Neural cell (in vitro differentiated cells): ENCODE data around the gene PVALB. TPM values are rescaled to one million over a fixed set of nuclear protein-coding genes. Genes with fewer than 3 reads are reported as not detected.

Source experiments
- H2AFZ ChIP-seq: fragments of 200-600, 300-800 bp; sonication (generic), shearing (Covaris generic); 2 replicates; pipeline ENCODE4 v1.6.0; 2014; ENCODE audit warnings: low read depth, mild to moderate bottlenecking, antibody characterized with exemption, low read length, moderate library complexity
- H3F3A ChIP-seq: fragments of 200-600 bp; shearing (Covaris generic); 2 replicates; pipeline ENCODE4 v1.6.1; 2016; ENCODE audit warnings: mild to moderate bottlenecking, moderate library complexity, mixed read lengths, antibody characterized with exemption, low read length; ENCODE audit not compliant: insufficient read depth, poor library complexity, severe bottlenecking
- H3K27ac ChIP-seq: fragments of 200-600, 300-800 bp; sonication (generic), shearing (Covaris generic); 2 replicates; pipeline ENCODE4 v1.5.1; 2014; ENCODE audit warnings: mild to moderate bottlenecking, low read length, moderate library complexity
- H3K27me3 ChIP-seq: fragments of 300-800, 200-600 bp; sonication (generic), shearing (Covaris generic); 2 replicates; pipeline ENCODE4 v1.6.0; 2014; ENCODE audit warnings: mild to moderate bottlenecking, low read depth, low read length, moderate library complexity; ENCODE audit not compliant: insufficient read depth
- H3K36me3 ChIP-seq: fragments of 300-800, 200-600 bp; sonication (generic), shearing (Covaris generic); 2 replicates; pipeline ENCODE4 v1.5.1; 2014; ENCODE audit warnings: mild to moderate bottlenecking, antibody characterized with exemption, low read length, moderate library complexity; ENCODE audit not compliant: insufficient read depth
- H3K4me2 ChIP-seq: fragments of 300-800, 200-600 bp; sonication (generic), shearing (Covaris generic); 2 replicates; pipeline ENCODE4 v1.6.0; 2014; ENCODE audit warnings: mild to moderate bottlenecking, low read length
- H3K4me3 ChIP-seq: fragments of 300-800, 200-600 bp; sonication (generic), shearing (Covaris generic); 2 replicates; pipeline ENCODE4 v1.5.1; 2014; ENCODE audit warnings: mild to moderate bottlenecking, low read length, moderate library complexity
- H3K79me2 ChIP-seq: fragments of 200-600 bp; shearing (Covaris generic); replicated peaks from 2 replicates; pipeline ENCODE4 v1.6.0; 2014; ENCODE audit warnings: mild to moderate bottlenecking, low read length, moderate library complexity; ENCODE audit not compliant: insufficient read depth
- H3K9ac ChIP-seq: fragments of 300-800, 200-600 bp; sonication (generic), shearing (Covaris generic); 2 replicates; pipeline ENCODE4 v1.6.1; 2016; ENCODE audit warnings: mild to moderate bottlenecking, low read length, mixed read lengths
- H3K9me2 ChIP-seq: fragments of 200-600 bp; shearing (Covaris generic); 2 replicates; pipeline ENCODE4 v1.6.1; 2016; ENCODE audit warnings: mild to moderate bottlenecking, low read length, mixed read lengths; ENCODE audit not compliant: insufficient read depth
- H3K9me3 ChIP-seq: fragments of 200-600, 300-800 bp; sonication (generic), shearing (Covaris generic); 2 replicates; pipeline ENCODE4 v1.6.1; 2016; ENCODE audit warnings: mild to moderate bottlenecking, mixed run types, low read length, moderate library complexity, mixed read lengths
- H4K20me1 ChIP-seq: fragments of 200-600 bp; shearing (Covaris generic); 2 replicates; pipeline ENCODE4 v1.6.1; 2016; ENCODE audit warnings: mild to moderate bottlenecking, mixed run types; ENCODE audit not compliant: insufficient read depth
- CTCF ChIP-seq: fragments of 450-650 bp; IDR thresholded peaks from 2 replicates; pipeline ENCODE4 v1.5.1; 2014; ENCODE audit warnings: antibody characterized with exemption, mild to moderate bottlenecking, moderate library complexity; ENCODE audit not compliant: poor library complexity, severe bottlenecking
- EP300 ChIP-seq: fragments of 450-650 bp; conservative IDR thresholded peaks from 2 replicates; pipeline ENCODE4 v1.6.1; 2014; ENCODE audit warnings: antibody characterized with exemption, mild to moderate bottlenecking, moderate library complexity; ENCODE audit not compliant: poor library complexity, severe bottlenecking
- EZH2 ChIP-seq: fragments of 200-600, 300-800 bp; shearing (Covaris generic), sonication (generic); IDR thresholded peaks from 2 replicates; pipeline ENCODE4 v1.6.1; 2014; ENCODE audit warnings: antibody characterized with exemption, low read length, borderline replicate concordance, mild to moderate bottlenecking; ENCODE audit not compliant: insufficient read depth, poor library complexity, severe bottlenecking
- MXI1 ChIP-seq: fragments of 450-650 bp; conservative IDR thresholded peaks from 2 replicates; pipeline ENCODE4 v1.6.1; 2014; ENCODE audit warnings: antibody characterized with exemption, mild to moderate bottlenecking; ENCODE audit not compliant: poor library complexity, severe bottlenecking
- POLR2AphosphoS5 ChIP-seq: IDR thresholded peaks from 2 replicates; pipeline ENCODE4 v1.6.1; 2012
- RAD21 ChIP-seq: fragments of 450-650 bp; conservative IDR thresholded peaks from 2 replicates; pipeline ENCODE4 v1.6.1; 2014; ENCODE audit warnings: antibody characterized with exemption, mild to moderate bottlenecking, moderate library complexity
- REST ChIP-seq: IDR thresholded peaks from 2 replicates; pipeline ENCODE4 v1.6.1; 2012; ENCODE audit warnings: borderline replicate concordance
- SMC3 ChIP-seq: fragments of 450-650 bp; conservative IDR thresholded peaks from 2 replicates; pipeline ENCODE4 v1.6.1; 2014; ENCODE audit warnings: antibody characterized with exemption, mild to moderate bottlenecking, moderate library complexity; ENCODE audit not compliant: poor library complexity
- TAF1 ChIP-seq: IDR thresholded peaks from 2 replicates; pipeline ENCODE4 v1.6.1; 2012; ENCODE audit warnings: low read depth
- polyA plus RNA-seq: library from polyadenylated mRNA; depleted of rRNA; stranded (reverse); fragments of >200 nt; gene quantifications from 2 replicates; pipeline ENCODE4 v1.2.3, GENCODE V29; 2014

PVALB gene
- polyA plus RNA-seq, 1 donor from 2014 or later: not detected

GRCh38 chr22:36864454-36865215, 47.8 kb upstream of the PVALB start:
- no peak for TF ChIP-seq MXI1
- no peak for TF ChIP-seq RAD21
- no peak for TF ChIP-seq SMC3
- no peak for TF ChIP-seq POLR2AphosphoS5
- Histone ChIP-seq H3K4me3 (no peak overlapping the region), H3K27me3 (no peaks in the 10 kb centered on the region), H3K9me2 (no peaks in the 10 kb centered on the region), H3K27ac (no peak overlapping the region), H3K4me2 (no peak overlapping the region), H3K9ac (no peak overlapping the region), H4K20me1 (no peaks in the 10 kb centered on the region), H2AFZ (no peak overlapping the region), H3K36me3 (no peaks in the 10 kb centered on the region), H3K79me2 (no peaks in the 10 kb centered on the region), H3K9me3 (no peaks in the 10 kb centered on the region), H3F3A (no peaks in the 10 kb centered on the region)

GRCh38 chr22:36863979-36864378, 47.1 kb upstream of the PVALB start:
- Histone ChIP-seq H3F3A (no peaks in the 10 kb centered on the region), H4K20me1 (no peaks in the 10 kb centered on the region), H3K9me3 (no peaks in the 10 kb centered on the region), H3K27me3 (no peaks in the 10 kb centered on the region), H2AFZ (no peak overlapping the region), H3K36me3 (no peaks in the 10 kb centered on the region), H3K4me2 (no peak overlapping the region), H3K4me3 (no peak overlapping the region), H3K9ac (no peak overlapping the region), H3K9me2 (no peaks in the 10 kb centered on the region), H3K79me2 (no peaks in the 10 kb centered on the region), H3K27ac (no peak overlapping the region)
- no peak for TF ChIP-seq RAD21
- TF ChIP-seq TAF1: no peak
- TF ChIP-seq POLR2AphosphoS5: no peak
- TF ChIP-seq CTCF: no peak
- no peak for TF ChIP-seq EP300
- TF ChIP-seq SMC3: no peak
- TF ChIP-seq REST: no peak
- no peak for TF ChIP-seq MXI1
- no peak for TF ChIP-seq EZH2
